H9 (cell line): ENCODE data around the gene AXIN1. TPM values are rescaled to one million over a fixed set of nuclear protein-coding genes. Genes with fewer than 3 reads are reported as not detected.

ENCODE experiments used
- DNase-seq: peaks from one replicate; pipeline ENCODE4 v3.0.0-alpha.2; 2017
- H2AFZ ChIP-seq: one replicate; pipeline ENCODE4 v1.6.1; 2013; ENCODE audit warnings: mild to moderate bottlenecking, low read length, control low read depth, moderate library complexity
- H2AK5ac ChIP-seq: 2 replicates; pipeline ENCODE4 v1.6.1; 2013; ENCODE audit warnings: low read length, control low read depth, mixed read lengths; ENCODE audit not compliant: insufficient read length
- H2BK120ac ChIP-seq: one replicate; pipeline ENCODE4 v1.6.1; 2013; ENCODE audit warnings: low read depth, mild to moderate bottlenecking, low read length, control low read depth, inconsistent platforms; ENCODE audit not compliant: poor library complexity, severe bottlenecking
- H2BK12ac ChIP-seq: 2 replicates; pipeline ENCODE4 v1.6.1; 2013; ENCODE audit warnings: low read length, control low read depth, mixed read lengths, low read depth; ENCODE audit not compliant: insufficient read length
- H2BK15ac ChIP-seq: 2 replicates; pipeline ENCODE4 v1.6.1; 2013; ENCODE audit warnings: low read depth, low read length, control low read depth
- H2BK20ac ChIP-seq: one replicate; pipeline ENCODE4 v1.6.1; 2013; ENCODE audit warnings: low read depth, mild to moderate bottlenecking, low read length, control low read depth, inconsistent platforms; ENCODE audit not compliant: poor library complexity, severe bottlenecking
- H2BK5ac ChIP-seq: 2 replicates; pipeline ENCODE4 v1.6.1; 2013; ENCODE audit warnings: low read length, control low read depth, mixed read lengths; ENCODE audit not compliant: insufficient read length
- H3K14ac ChIP-seq: 2 replicates; pipeline ENCODE4 v1.6.1; 2013; ENCODE audit warnings: low read length, control low read depth; ENCODE audit not compliant: insufficient read depth
- H3K18ac ChIP-seq: 2 replicates; pipeline ENCODE4 v1.6.1; 2013; ENCODE audit warnings: low read depth, mild to moderate bottlenecking, mixed read lengths, low read length, control low read depth; ENCODE audit not compliant: insufficient read length
- H3K23ac ChIP-seq: 2 replicates; pipeline ENCODE4 v1.6.1; 2013; ENCODE audit warnings: low read length, control low read depth, mixed read lengths, low read depth; ENCODE audit not compliant: insufficient read length
- H3K23me2 ChIP-seq: 2 replicates; pipeline ENCODE4 v1.6.1; 2013; ENCODE audit warnings: low read depth, mild to moderate bottlenecking, mixed read lengths, low read length, control low read depth; ENCODE audit not compliant: insufficient read length, poor library complexity, severe bottlenecking
- H3K27ac ChIP-seq: 2 replicates; pipeline ENCODE4 v1.5.1; 2013; ENCODE audit warnings: low read length, control low read depth, mixed read lengths, low read depth; ENCODE audit not compliant: insufficient read length
- H3K27me3 ChIP-seq: 2 replicates; pipeline ENCODE4 v1.6.1; 2013; ENCODE audit warnings: low read length, control low read depth, inconsistent platforms; ENCODE audit not compliant: insufficient read depth
- H3K4ac ChIP-seq: 2 replicates; pipeline ENCODE4 v1.6.1; 2013; ENCODE audit warnings: low read depth, mild to moderate bottlenecking, control low read depth, inconsistent platforms, low read length, moderate library complexity
- H3K4me1 ChIP-seq: 2 replicates; pipeline ENCODE4 v1.6.1; 2013; ENCODE audit warnings: low read length, control low read depth, inconsistent platforms; ENCODE audit not compliant: insufficient read depth
- H3K4me2 ChIP-seq: 2 replicates; pipeline ENCODE4 v1.6.1; 2013; ENCODE audit warnings: low read length, control low read depth, mixed read lengths; ENCODE audit not compliant: insufficient read length, insufficient read depth
- H3K56ac ChIP-seq: 2 replicates; pipeline ENCODE4 v1.6.1; 2013; ENCODE audit warnings: low read depth, mild to moderate bottlenecking, mixed read lengths, low read length, control low read depth; ENCODE audit not compliant: insufficient read length
- H3K79me1 ChIP-seq: 2 replicates; pipeline ENCODE4 v1.6.1; 2013; ENCODE audit warnings: low read depth, mild to moderate bottlenecking, moderate library complexity, low read length, control low read depth, inconsistent platforms; ENCODE audit not compliant: insufficient read depth, poor library complexity, severe bottlenecking
- H3K79me2 ChIP-seq: 2 replicates; pipeline ENCODE4 v1.6.1; 2013; ENCODE audit warnings: low read length, control low read depth, inconsistent platforms; ENCODE audit not compliant: insufficient read depth
- H3K9ac ChIP-seq: 2 replicates; pipeline ENCODE4 v1.6.1; 2013; ENCODE audit warnings: low read length, control low read depth, mixed read lengths; ENCODE audit not compliant: insufficient read length; ENCODE audit errors: extremely low read depth
- H3K9me3 ChIP-seq: one replicate; pipeline ENCODE4 v1.6.1; 2013; ENCODE audit warnings: low read depth, low read length, inconsistent platforms; ENCODE audit not compliant: control insufficient read depth
- H3T11ph ChIP-seq: one replicate; pipeline ENCODE4 v1.6.1; 2013; ENCODE audit warnings: mild to moderate bottlenecking, low read length, control low read depth, inconsistent platforms
- H4K20me1 ChIP-seq: one replicate; pipeline ENCODE4 v1.6.1; 2013; ENCODE audit not compliant: control insufficient read depth, insufficient read length, insufficient read depth
- H4K5ac ChIP-seq: 2 replicates; pipeline ENCODE4 v1.6.1; 2013; ENCODE audit warnings: low read depth, mild to moderate bottlenecking, mixed read lengths, low read length, control low read depth; ENCODE audit not compliant: insufficient read length
- H4K8ac ChIP-seq: replicated peaks from 2 replicates; pipeline ENCODE4 v1.6.1; 2013; ENCODE audit warnings: low read length, control low read depth, mixed read lengths, low read depth; ENCODE audit not compliant: insufficient read length
- H4K91ac ChIP-seq: 2 replicates; pipeline ENCODE4 v1.6.1; 2013; ENCODE audit warnings: low read depth, mild to moderate bottlenecking, moderate library complexity, mixed read lengths, low read length, control low read depth; ENCODE audit not compliant: insufficient read length
- H3K27ac Mint-ChIP-seq, 3 experiments: 2 replicates in 2 of 3; 3 replicates in 1 of 3; pipeline ENCODE4 v1.8.0; 2020 to 2021; ENCODE audit warnings: mixed read lengths in 3 of 3, mild to moderate bottlenecking in 1 of 3, moderate library complexity in 1 of 3
- H3K27me3 Mint-ChIP-seq: 2 replicates; pipeline ENCODE4 v1.8.0; 2021; ENCODE audit warnings: low read depth, mild to moderate bottlenecking, moderate library complexity, mixed read lengths
- H3K36me3 Mint-ChIP-seq, 3 experiments: 2 replicates in 2 of 3; 3 replicates in 1 of 3; pipeline ENCODE4 v1.8.0; 2020 to 2021; ENCODE audit warnings: low read depth in 3 of 3, mixed read lengths in 3 of 3; ENCODE audit not compliant: insufficient read depth in 1 of 3
- H3K4me1 Mint-ChIP-seq, 2 experiments: 2 replicates each; pipeline ENCODE4 v1.8.0; 2020; ENCODE audit warnings: mixed read lengths in 2 of 2
- H3K4me3 Mint-ChIP-seq, 2 experiments: 2 replicates in 1 of 2; 3 replicates in 1 of 2; pipeline ENCODE4 v1.8.0; 2020 to 2021; ENCODE audit warnings: mild to moderate bottlenecking in 2 of 2, mixed read lengths in 2 of 2, moderate library complexity in 1 of 2
- H3K9me3 Mint-ChIP-seq, 2 experiments: 2 replicates in 1 of 2; 3 replicates in 1 of 2; pipeline ENCODE4 v1.8.0; 2020; ENCODE audit warnings: mild to moderate bottlenecking in 2 of 2, mixed read lengths in 2 of 2, moderate library complexity in 1 of 2
- WGBS: extraction: QIAGEN DNeasy Blood & Tissue Kit; methylation state at CpG from one replicate; pipeline ENCODE4 v1.1.7; 2013; ENCODE audit warnings: missing lambda C conversion rate, low lambda C conversion rate, mixed read lengths; ENCODE audit not compliant: insufficient read length; ENCODE audit errors: extremely low coverage; 5-methylcytosine and 5-hydroxymethylcytosine counted together
- total RNA-seq: library from RNA; stranded (reverse); gene quantifications from 2 replicates; pipeline ENCODE4 v1.2.1, GENCODE V29; 2021
- TF ChIP-seq, protein P1 (sequence below): fragments of 200-600 bp; sonication (generic); conservative IDR thresholded peaks from 3 replicates; pipeline ENCODE4 v1.8.0; 2021; ENCODE audit warnings: antibody characterized with exemption, mild to moderate bottlenecking

Gene AXIN1
- total RNA-seq, 1 experiment from 2014 or later = 50.9 TPM

DNA sequence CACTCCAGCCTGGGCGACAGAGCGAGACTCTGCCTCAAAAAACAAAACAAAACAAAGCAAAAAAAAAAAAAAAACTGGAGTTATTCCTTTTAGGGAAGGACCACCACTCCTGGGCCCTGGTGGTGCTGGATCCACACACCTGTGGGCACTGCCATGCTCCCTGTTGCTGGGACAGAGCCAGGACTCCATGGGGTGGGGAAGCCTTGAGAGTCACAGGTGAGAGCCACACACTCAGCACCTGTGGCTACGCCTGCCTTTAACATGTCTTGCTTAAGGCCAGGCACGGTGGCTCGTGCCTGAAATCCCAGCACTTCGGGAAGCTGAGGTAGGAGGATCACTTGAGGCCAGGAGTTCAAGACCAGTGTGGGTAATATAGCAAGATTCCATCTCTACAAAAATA, 51.3 kb downstream of the AXIN1 start:
- no peaks in the 10 kb centered on the region for H3K9me3 Mint-ChIP-seq
- no peak overlapping the region for H3K9ac ChIP-seq
- no peak overlapping the region for H2AFZ ChIP-seq
- no peak overlapping the region for H4K8ac ChIP-seq
- no peak overlapping the region for H2BK15ac ChIP-seq
- H3K4me2 ChIP-seq = no peak overlapping the region
- no peaks in the 10 kb centered on the region for H3K9me3 ChIP-seq
- no peak overlapping the region for H2BK5ac ChIP-seq
- WGBS = no CpG with 5 or more reads among the region's 6 CpGs
- no peak for DNase-seq
- no peaks in the 10 kb centered on the region for H3K23me2 ChIP-seq
- H3K18ac ChIP-seq = no peak overlapping the region
- H2AK5ac ChIP-seq = no peak overlapping the region
- TF ChIP-seq, protein P1, sequence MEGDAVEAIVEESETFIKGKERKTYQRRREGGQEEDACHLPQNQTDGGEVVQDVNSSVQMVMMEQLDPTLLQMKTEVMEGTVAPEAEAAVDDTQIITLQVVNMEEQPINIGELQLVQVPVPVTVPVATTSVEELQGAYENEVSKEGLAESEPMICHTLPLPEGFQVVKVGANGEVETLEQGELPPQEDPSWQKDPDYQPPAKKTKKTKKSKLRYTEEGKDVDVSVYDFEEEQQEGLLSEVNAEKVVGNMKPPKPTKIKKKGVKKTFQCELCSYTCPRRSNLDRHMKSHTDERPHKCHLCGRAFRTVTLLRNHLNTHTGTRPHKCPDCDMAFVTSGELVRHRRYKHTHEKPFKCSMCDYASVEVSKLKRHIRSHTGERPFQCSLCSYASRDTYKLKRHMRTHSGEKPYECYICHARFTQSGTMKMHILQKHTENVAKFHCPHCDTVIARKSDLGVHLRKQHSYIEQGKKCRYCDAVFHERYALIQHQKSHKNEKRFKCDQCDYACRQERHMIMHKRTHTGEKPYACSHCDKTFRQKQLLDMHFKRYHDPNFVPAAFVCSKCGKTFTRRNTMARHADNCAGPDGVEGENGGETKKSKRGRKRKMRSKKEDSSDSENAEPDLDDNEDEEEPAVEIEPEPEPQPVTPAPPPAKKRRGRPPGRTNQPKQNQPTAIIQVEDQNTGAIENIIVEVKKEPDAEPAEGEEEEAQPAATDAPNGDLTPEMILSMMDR = no peak
- no peak overlapping the region for H3K14ac ChIP-seq
- H3K23ac ChIP-seq = no peak overlapping the region
- H3K4me3 Mint-ChIP-seq = no peak overlapping the region
- H2BK20ac ChIP-seq = no peak overlapping the region
- no peaks in the 10 kb centered on the region for H3K27me3 ChIP-seq
- no peak overlapping the region for H2BK120ac ChIP-seq
- no peaks in the 10 kb centered on the region for H3K79me1 ChIP-seq
- H3K56ac ChIP-seq = no peak overlapping the region
- H3K27me3 Mint-ChIP-seq = no peaks in the 10 kb centered on the region
- no peaks in the 10 kb centered on the region for H3K4me1 ChIP-seq
- no peak overlapping the region for H3K4ac ChIP-seq
- H3T11ph ChIP-seq = no peak overlapping the region
- no peaks in the 10 kb centered on the region for H3K79me2 ChIP-seq
- H3K27ac ChIP-seq = no peak overlapping the region
- no peaks in the 10 kb centered on the region for H4K20me1 ChIP-seq
- no peak overlapping the region for H2BK12ac ChIP-seq
- no peaks in the 10 kb centered on the region for H3K4me1 Mint-ChIP-seq
- H4K91ac ChIP-seq = no peak overlapping the region
- no peak overlapping the region for H4K5ac ChIP-seq
- H3K36me3 Mint-ChIP-seq = peaks cover 12 to 46% (median 33%) of the 10 kb centered on the region in 3 experiments; a peak in 6 of 7 replicates
- H3K27ac Mint-ChIP-seq = peak overlapping the region in 2 of 3 experiments; percentile 39 to 78; a peak in 2 of 7 replicates
